Measurements from ENCODE around the gene CFAP161.

The CFAP161 gene

GRCh38 chr15:81174792-81175327 is 40.8 kb downstream of the CFAP161 start:
- no peak overlapping the region for H3K4me3 ChIP-seq (ENCODE audit: low read length)
- no peak for DNase-seq (ENCODE audit: low read depth)
- peak; percentile 12 for TF ChIP-seq CTCF (conservative IDR thresholded peaks at IDR 0.05; ENCODE audit: low read depth, low read length)

GRCh38 chr15:81175496-81175895 is 41.4 kb downstream of the CFAP161 start:
- DNase-seq (ENCODE audit: low read depth), result no peak
- no peak overlapping the region for H3K4me3 ChIP-seq (ENCODE audit: low read length)
- no peak for TF ChIP-seq CTCF (conservative IDR thresholded peaks at IDR 0.05; ENCODE audit: low read depth, low read length)

GRCh38 chr15:81176291-81176893 is 42.3 kb downstream of the CFAP161 start:
- TF ChIP-seq CTCF (conservative IDR thresholded peaks at IDR 0.05; ENCODE audit: low read depth, low read length), result no peak
- DNase-seq (ENCODE audit: low read depth), result no peak
- no peak overlapping the region for H3K4me3 ChIP-seq (ENCODE audit: low read length)

- TF ChIP-seq CTCF (conservative IDR thresholded peaks at IDR 0.05; ENCODE audit: low read depth, low read length), result no peak
- H3K4me3 ChIP-seq (ENCODE audit: low read length), result no peak overlapping the region
- no peak for DNase-seq (ENCODE audit: low read depth)
Measured at GRCh38 chr15:81178365-81178764, 44.3 kb downstream of the CFAP161 start.

- DNase-seq (ENCODE audit: low read depth), result no peak
- no peak overlapping the region for H3K4me3 ChIP-seq (ENCODE audit: low read length)
- TF ChIP-seq CTCF (conservative IDR thresholded peaks at IDR 0.05; ENCODE audit: low read depth, low read length), result no peak
Measured at GRCh38 chr15:81181220-81181619, 47.1 kb downstream of the CFAP161 start.

GRCh38 chr15:81182031-81182755 is 48.1 kb downstream of the CFAP161 start:
- no peak for DNase-seq (ENCODE audit: low read depth)
- TF ChIP-seq CTCF (conservative IDR thresholded peaks at IDR 0.05; ENCODE audit: low read depth, low read length), result no peak
- no peak overlapping the region for H3K4me3 ChIP-seq (ENCODE audit: low read length)

Measured in retinal pigment epithelial cell (primary cell).